GM21526 (cell line): ENCODE measurements around the gene AKR1C3.
"Not testable (repeated sequence)": the region's sequence is repeated elsewhere in the genome, so short reads cannot be mapped to it uniquely, and the experiment has no call there.

Source experiments
- ATAC-seq: cut with Tn5 transposase; IDR thresholded peaks from one replicate; pipeline ENCODE4 v1.9.1; 2021; ENCODE audit warnings: moderate library complexity; ENCODE audit not compliant: unreplicated experiment, low FRiP score

Gene AKR1C3

GRCh38 chr10:5081091-5081490, 13.1 kb upstream of the AKR1C3 start:
- ATAC-seq = no peak

- no peak for ATAC-seq
Measured at GRCh38 chr10:5088703-5089261, 5.4 kb upstream of the AKR1C3 start.

GRCh38 chr10:5089865-5090264, 4.3 kb upstream of the AKR1C3 start:
- ATAC-seq = no peak

GRCh38 chr10:5090551-5090950, 3.7 kb upstream of the AKR1C3 start:
- no peak for ATAC-seq

- no peak for ATAC-seq
Measured at GRCh38 chr10:5091196-5091595, 3.0 kb upstream of the AKR1C3 start.

GRCh38 chr10:5092375-5092774, 1.8 kb upstream of the AKR1C3 start:
- no peak for ATAC-seq

GRCh38 chr10:5092848-5093790, 1.1 kb upstream of the AKR1C3 start:
- ATAC-seq = no peak

GRCh38 chr10:5095687-5096086, 1.5 kb downstream of the AKR1C3 start:
- ATAC-seq = no peak

GRCh38 chr10:5096108-5096507, 1.9 kb downstream of the AKR1C3 start:
- ATAC-seq = no peak

- ATAC-seq = not testable (repeated sequence)
Measured at GRCh38 chr10:5102479-5102878, 8.3 kb downstream of the AKR1C3 start.

- no peak for ATAC-seq
Measured at GRCh38 chr10:5103481-5103880, 9.3 kb downstream of the AKR1C3 start.

GRCh38 chr10:5105626-5106025, 11.4 kb downstream of the AKR1C3 start:
- no peak for ATAC-seq

GRCh38 chr10:5106553-5106952, 12.3 kb downstream of the AKR1C3 start:
- no peak for ATAC-seq

- ATAC-seq = no peak
Measured at GRCh38 chr10:5107860-5108526, 13.8 kb downstream of the AKR1C3 start.

- ATAC-seq = no peak
Measured at GRCh38 chr10:5108658-5109416, 14.6 kb downstream of the AKR1C3 start.

GRCh38 chr10:5109861-5110260, 15.6 kb downstream of the AKR1C3 start:
- not testable (repeated sequence) for ATAC-seq

- ATAC-seq = no peak
Measured at GRCh38 chr10:5116621-5117020, 22.4 kb downstream of the AKR1C3 start.

GRCh38 chr10:5117026-5117425, 22.8 kb downstream of the AKR1C3 start:
- no peak for ATAC-seq

GRCh38 chr10:5119997-5120396, 25.8 kb downstream of the AKR1C3 start:
- not testable (repeated sequence) for ATAC-seq

- ATAC-seq = no peak
Measured at GRCh38 chr10:5123886-5124285, 29.7 kb downstream of the AKR1C3 start.
